Mucosa of stomach (tissue), 1 donor: ENCODE measurements around the gene HTT.

Experiments used
- H3K27me3 ChIP-seq: one replicate; pipeline ENCODE4 v1.7.0; 2013; ENCODE audit warnings: mild to moderate bottlenecking, low read length; ENCODE audit not compliant: control insufficient read depth, insufficient read depth
- H3K36me3 ChIP-seq: one replicate; pipeline ENCODE4 v1.7.0; 2013; ENCODE audit warnings: low read length; ENCODE audit not compliant: control insufficient read depth, insufficient read depth
- H3K4me1 ChIP-seq: one replicate; pipeline ENCODE4 v1.7.0; 2013; ENCODE audit warnings: mild to moderate bottlenecking, low read length; ENCODE audit not compliant: control insufficient read depth, insufficient read depth
- H3K4me3 ChIP-seq: one replicate; pipeline ENCODE4 v1.7.0; 2013; ENCODE audit warnings: low read length
- H3K9ac ChIP-seq: one replicate; pipeline ENCODE4 v1.7.0; 2013; ENCODE audit warnings: mild to moderate bottlenecking, low read length, moderate library complexity
- H3K9me3 ChIP-seq: one replicate; pipeline ENCODE4 v1.7.0; 2013; ENCODE audit warnings: mild to moderate bottlenecking, low read length, moderate library complexity; ENCODE audit not compliant: control insufficient read depth
- donor health status: Pancreatic carcinoma.

HTT gene

DNA sequence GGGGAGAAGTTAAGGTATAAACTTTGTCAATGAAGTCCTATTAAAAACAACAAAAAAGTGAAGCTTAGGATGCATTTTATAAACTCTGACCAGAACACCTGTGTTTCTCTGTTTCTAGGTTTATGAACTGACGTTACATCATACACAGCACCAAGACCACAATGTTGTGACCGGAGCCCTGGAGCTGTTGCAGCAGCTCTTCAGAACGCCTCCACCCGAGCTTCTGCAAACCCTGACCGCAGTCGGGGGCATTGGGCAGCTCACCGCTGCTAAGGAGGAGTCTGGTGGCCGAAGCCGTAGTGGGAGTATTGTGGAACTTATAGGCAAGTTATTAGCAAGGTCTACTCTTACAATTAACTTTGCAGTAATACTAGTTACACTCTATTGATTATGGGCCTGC lies 46.6 kb downstream of the HTT start:
- H3K27me3 ChIP-seq: no peaks in the 10 kb centered on the region
- no peaks in the 10 kb centered on the region for H3K4me1 ChIP-seq
- no peaks in the 10 kb centered on the region for H3K9me3 ChIP-seq
- H3K4me3 ChIP-seq: no peak overlapping the region
- H3K9ac ChIP-seq: no peak overlapping the region
- no peaks in the 10 kb centered on the region for H3K36me3 ChIP-seq

GRCh38 chr4:3121596-3121995 lies 47.1 kb downstream of the HTT start:
- H3K9me3 ChIP-seq: no peaks in the 10 kb centered on the region
- no peak overlapping the region for H3K4me3 ChIP-seq
- no peaks in the 10 kb centered on the region for H3K27me3 ChIP-seq
- H3K4me1 ChIP-seq: no peaks in the 10 kb centered on the region
- H3K9ac ChIP-seq: no peak overlapping the region
- no peaks in the 10 kb centered on the region for H3K36me3 ChIP-seq

DNA sequence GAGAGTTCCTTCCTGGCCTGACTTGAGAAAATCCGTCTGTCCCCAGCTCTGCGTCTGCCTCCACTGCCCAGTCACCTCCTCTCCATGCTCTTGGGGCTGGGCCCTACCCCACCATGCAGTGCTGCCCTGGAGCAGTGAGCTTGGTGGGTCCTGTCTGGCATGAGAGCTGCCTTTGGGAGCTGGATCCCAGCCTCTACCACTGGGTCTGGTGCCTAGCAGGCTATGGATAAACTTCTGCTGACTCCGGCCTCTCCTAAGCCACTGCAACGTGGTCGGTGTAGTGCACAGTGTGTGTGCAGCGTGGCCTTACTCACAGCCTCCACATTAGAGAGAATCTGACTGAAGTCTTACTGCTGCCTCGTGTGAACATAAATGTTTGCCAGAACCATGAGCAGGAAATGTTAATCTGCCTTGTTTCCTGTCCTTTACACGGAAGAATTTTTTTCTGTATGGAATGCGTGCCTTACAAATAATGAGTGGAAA lies 47.6 kb downstream of the HTT start:
- Histone ChIP-seq H3K9me3 (no peaks in the 10 kb centered on the region), H3K36me3 (peaks cover 4% of the 10 kb centered on the region), H3K9ac (no peak overlapping the region), H3K4me3 (no peak overlapping the region), H3K4me1 (no peaks in the 10 kb centered on the region), H3K27me3 (no peaks in the 10 kb centered on the region)

- Histone ChIP-seq H3K9ac (no peak overlapping the region), H3K36me3 (peaks cover 6% of the 10 kb centered on the region), H3K4me3 (no peak overlapping the region), H3K9me3 (no peaks in the 10 kb centered on the region), H3K27me3 (no peaks in the 10 kb centered on the region), H3K4me1 (no peaks in the 10 kb centered on the region)
Observed at GRCh38 chr4:3123181-3123671, 48.7 kb downstream of the HTT start.

- Histone ChIP-seq H3K9me3 (no peaks in the 10 kb centered on the region), H3K36me3 (peaks cover 6% of the 10 kb centered on the region), H3K4me1 (no peaks in the 10 kb centered on the region), H3K4me3 (no peak overlapping the region), H3K27me3 (no peaks in the 10 kb centered on the region), H3K9ac (no peak overlapping the region)
Observed at GRCh38 chr4:3124070-3124767, 49.7 kb downstream of the HTT start.

DNA sequence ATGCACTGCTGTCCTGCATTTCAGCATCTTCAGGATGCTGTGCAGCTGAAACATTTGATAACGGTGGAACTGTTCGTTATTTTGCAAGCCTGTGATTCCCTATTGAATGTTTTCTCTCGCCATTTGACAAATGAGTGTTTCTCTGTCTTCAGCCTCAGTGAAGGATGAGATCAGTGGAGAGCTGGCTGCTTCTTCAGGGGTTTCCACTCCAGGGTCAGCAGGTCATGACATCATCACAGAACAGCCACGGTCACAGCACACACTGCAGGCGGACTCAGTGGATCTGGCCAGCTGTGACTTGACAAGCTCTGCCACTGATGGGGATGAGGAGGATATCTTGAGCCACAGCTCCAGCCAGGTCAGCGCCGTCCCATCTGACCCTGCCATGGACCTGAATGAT lies 52.6 kb downstream of the HTT start:
- peaks cover 17% of the 10 kb centered on the region for H3K36me3 ChIP-seq
- no peaks in the 10 kb centered on the region for H3K4me1 ChIP-seq
- H3K4me3 ChIP-seq: no peak overlapping the region
- no peak overlapping the region for H3K9ac ChIP-seq
- H3K9me3 ChIP-seq: no peaks in the 10 kb centered on the region
- H3K27me3 ChIP-seq: no peaks in the 10 kb centered on the region

GRCh38 chr4:3128058-3128457 lies 53.6 kb downstream of the HTT start:
- Histone ChIP-seq H3K4me3 (no peak overlapping the region), H3K9ac (no peak overlapping the region), H3K27me3 (no peaks in the 10 kb centered on the region), H3K36me3 (peaks cover 21% of the 10 kb centered on the region), H3K9me3 (no peaks in the 10 kb centered on the region), H3K4me1 (no peaks in the 10 kb centered on the region)

DNA sequence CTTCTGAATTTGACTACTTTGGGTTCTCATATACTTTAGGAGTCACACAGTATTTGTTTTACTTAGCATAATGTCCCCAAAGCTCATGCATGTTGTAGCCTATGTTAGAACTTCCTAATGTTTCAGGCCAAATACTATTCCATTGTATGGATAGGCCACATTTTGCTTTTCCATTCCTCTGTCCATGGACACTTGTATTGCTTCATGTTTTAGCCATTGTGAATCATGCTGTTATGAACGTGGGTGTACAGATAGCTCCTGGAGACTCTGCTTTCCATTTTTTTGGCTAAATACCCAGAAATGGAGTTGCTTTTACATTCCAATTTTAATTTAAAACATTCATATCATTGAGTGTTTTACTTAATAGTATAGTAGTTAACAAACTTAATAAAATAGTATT lies 54.5 kb downstream of the HTT start:
- Histone ChIP-seq H3K9ac (no peak overlapping the region), H3K4me1 (no peaks in the 10 kb centered on the region), H3K36me3 (peaks cover 21% of the 10 kb centered on the region), H3K9me3 (no peaks in the 10 kb centered on the region), H3K27me3 (no peaks in the 10 kb centered on the region), H3K4me3 (no peak overlapping the region)

DNA sequence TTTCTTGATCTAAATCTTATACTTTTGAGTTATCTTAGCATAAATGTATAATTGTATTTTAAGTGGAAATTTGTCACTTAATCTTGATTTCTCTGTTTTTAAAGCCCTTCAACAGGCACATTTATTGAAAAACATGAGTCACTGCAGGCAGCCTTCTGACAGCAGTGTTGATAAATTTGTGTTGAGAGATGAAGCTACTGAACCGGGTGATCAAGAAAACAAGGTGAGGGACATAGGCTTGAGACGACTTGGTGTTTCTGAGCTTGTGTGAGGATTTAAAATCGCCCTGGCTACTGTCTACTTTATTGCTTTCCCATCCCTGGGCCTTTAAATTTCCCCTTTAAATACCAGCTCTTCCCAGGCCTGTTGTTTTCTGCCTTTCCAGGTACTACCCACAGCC lies 55.7 kb downstream of the HTT start:
- Histone ChIP-seq H3K9me3 (no peaks in the 10 kb centered on the region), H3K4me3 (no peak overlapping the region), H3K36me3 (peaks cover 21% of the 10 kb centered on the region), H3K9ac (no peak overlapping the region), H3K27me3 (no peaks in the 10 kb centered on the region), H3K4me1 (peaks cover 4% of the 10 kb centered on the region)

GRCh38 chr4:3130826-3131225 lies 56.3 kb downstream of the HTT start:
- Histone ChIP-seq H3K4me1 (peaks cover 4% of the 10 kb centered on the region), H3K36me3 (peaks cover 21% of the 10 kb centered on the region), H3K9ac (no peak overlapping the region), H3K9me3 (no peaks in the 10 kb centered on the region), H3K4me3 (no peak overlapping the region), H3K27me3 (no peaks in the 10 kb centered on the region)

DNA sequence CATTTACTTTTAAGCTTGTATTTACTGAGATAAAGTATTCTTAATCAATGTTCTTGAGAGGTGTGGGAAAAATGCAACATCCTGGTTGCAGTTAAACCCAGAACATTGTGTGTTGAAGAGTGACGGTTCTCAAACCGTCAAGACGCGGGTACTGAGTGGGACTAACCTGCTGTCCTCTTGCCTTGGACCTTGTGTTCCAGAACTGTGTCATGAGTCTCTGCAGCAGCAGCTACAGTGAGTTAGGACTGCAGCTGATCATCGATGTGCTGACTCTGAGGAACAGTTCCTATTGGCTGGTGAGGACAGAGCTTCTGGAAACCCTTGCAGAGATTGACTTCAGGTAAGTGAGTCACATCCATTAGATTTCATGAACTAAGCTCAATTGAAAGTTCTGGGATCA lies 59.7 kb downstream of the HTT start:
- Histone ChIP-seq H3K36me3 (peaks cover 15% of the 10 kb centered on the region), H3K9ac (no peak overlapping the region), H3K27me3 (no peaks in the 10 kb centered on the region), H3K4me3 (no peak overlapping the region), H3K4me1 (peaks cover 4% of the 10 kb centered on the region), H3K9me3 (no peaks in the 10 kb centered on the region)

GRCh38 chr4:3135155-3136011 lies 60.9 kb downstream of the HTT start:
- Histone ChIP-seq H3K4me1 (peaks cover 4% of the 10 kb centered on the region), H3K27me3 (no peaks in the 10 kb centered on the region), H3K36me3 (peaks cover 6% of the 10 kb centered on the region), H3K9ac (no peak overlapping the region), H3K4me3 (no peak overlapping the region), H3K9me3 (no peaks in the 10 kb centered on the region)
